Posterior cingulate gyrus (tissue), 11 donors: Measurements from ENCODE around the gene PTPRD.

Experiments
- DNase-seq, 10 donors: peaks; one replicate each; pipeline versions ENCODE4 v3.0.0 to v3.0.0-alpha.2; 2020 to 2021; ENCODE audit warnings: mixed read lengths in 3 of 10
- intact Hi-C: fragments of 100-400 bp; cut with DNase I; formaldehyde crosslinking; loops from one replicate; pipeline ENCODE4 v1.15.1; 2023

PTPRD gene

DNA sequence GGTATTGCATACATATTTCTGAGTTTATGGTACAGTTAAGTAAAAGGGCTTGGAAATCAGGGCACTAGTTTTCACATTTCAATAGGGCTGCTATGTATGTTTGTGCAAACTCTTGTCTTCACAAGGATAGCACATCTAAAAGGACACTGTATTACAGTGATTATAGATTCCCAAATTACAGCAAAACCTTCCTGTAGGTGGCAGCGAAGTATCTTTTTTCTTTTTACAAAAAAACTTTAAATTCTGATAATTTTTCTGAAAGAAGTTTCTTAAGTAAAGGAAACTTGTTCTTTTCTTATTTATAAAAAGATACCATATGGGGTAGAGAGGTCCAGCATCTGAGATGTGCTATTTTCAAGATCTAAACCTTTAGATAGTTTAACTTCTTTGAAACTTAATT, 337.8 kb downstream of the PTPRD start:
- intact Hi-C loops: no loop called here
- no peak for DNase-seq

DNA sequence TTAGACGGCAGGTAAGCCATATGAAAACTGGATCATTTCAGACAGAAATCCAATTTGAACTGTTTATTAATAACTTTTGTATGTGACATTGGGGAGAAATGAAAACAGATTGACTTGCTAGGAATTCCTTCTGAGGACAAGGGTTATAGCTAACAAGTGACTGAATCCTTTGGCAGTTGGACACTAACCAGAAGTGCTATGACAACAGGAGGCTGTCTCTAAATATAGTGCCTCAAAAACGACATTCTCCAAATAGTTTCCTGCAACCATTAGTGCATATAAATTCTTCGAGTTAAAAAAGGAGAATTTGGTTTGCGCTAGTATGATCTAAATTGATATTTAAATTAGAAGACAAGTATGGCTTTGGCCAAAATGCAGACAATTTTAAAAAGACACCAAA, 338.6 kb downstream of the PTPRD start:
- intact Hi-C loops: no loop called here
- no peak for DNase-seq

DNA sequence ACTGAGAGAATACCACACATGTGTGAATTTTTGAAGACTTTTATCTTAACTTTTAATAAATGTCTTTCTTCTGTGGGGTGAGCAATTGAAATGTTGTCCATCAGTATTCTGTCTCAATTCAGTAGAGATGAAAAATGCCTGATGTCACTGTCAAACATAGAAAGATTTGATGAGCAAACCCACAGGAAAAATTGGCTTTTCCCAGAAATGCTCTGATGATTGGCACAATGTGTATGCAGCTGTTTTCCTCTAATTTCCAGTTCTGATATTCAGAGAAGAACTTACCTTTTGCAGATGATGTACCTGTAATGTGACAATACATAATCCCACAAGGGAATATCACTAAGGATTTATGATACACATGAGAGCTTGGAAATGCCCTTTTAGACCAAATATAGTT, 340.0 kb downstream of the PTPRD start:
- intact Hi-C loops: no loop called here
- DNase-seq: no peak

- peak in 5 of 10 donors; percentile 10 to 59 (median 43) for DNase-seq
- intact Hi-C loops: loop anchor here (5.0 kb wide), 1 partner anchor 207 kb away; no protein-coding TSS in a partner anchor
Measured at GRCh38 chr9:10268531-10269485, 344.0 kb downstream of the PTPRD start.

DNA sequence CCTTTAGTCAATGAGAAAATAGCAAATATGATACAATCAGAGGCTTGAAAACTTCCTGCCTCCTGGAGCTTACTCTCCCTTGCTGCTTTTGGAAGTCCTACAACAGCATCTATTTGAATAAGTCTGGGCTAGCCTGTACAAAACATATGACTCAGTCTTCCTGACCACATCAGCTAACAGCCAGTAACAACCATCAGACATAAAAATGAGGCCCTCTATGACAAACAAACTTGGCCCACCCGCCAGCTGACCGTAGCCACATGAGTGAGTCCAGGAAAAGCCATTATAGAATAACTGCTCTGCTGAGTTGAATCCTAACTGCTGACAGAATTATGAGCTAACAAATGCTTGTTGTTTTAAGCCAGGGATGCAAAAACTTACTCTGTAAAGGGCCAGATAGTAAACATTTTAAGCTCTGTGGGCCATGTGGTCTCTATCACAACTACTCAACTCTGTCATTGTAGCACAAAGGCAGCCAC, 347.6 kb downstream of the PTPRD start:
- intact Hi-C loops: loop anchor here (5.0 kb wide), 1 partner anchor 203 kb away; no protein-coding TSS in a partner anchor
- DNase-seq: no peak

DNA sequence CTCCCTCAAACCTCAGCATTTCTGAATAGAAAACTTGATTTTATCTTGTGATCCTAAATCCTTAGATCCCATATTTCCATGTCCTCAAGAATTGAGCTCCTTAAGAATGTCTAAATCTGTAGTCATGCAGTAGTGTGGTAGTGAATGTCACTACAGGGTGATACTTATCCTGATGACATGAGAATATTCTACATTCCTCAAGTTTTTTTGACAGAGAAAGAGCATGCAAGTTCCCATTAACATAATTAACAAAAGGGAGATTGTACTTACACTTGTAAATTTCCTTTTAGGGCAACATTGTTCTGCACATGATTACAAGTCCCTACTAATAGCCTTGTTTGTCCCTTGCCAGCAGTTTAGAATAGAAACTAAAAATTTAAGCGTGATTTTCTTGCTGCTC, 352.3 kb downstream of the PTPRD start:
- intact Hi-C loops: no loop called here
- DNase-seq: no peak

DNA sequence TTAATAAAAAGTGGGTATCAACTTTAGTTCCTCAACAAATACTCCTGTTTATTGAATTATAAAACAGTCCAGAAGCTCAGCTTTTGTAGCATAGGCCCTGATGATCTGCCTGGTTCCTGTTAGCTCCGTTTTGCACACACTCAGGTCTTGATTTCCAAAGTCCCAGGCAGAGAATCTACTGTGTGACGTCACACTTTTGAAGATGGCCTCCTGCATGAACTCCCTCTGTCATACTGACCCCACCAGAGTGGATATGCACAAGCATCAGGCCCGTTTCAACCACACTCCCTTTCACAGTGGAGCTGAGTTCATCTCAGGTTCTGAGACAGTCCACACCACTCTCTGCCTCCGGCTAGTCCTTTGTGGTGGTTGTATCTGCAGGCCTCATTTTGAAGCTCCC, 353.1 kb downstream of the PTPRD start:
- DNase-seq: no peak
- intact Hi-C loops: no loop called here

DNA sequence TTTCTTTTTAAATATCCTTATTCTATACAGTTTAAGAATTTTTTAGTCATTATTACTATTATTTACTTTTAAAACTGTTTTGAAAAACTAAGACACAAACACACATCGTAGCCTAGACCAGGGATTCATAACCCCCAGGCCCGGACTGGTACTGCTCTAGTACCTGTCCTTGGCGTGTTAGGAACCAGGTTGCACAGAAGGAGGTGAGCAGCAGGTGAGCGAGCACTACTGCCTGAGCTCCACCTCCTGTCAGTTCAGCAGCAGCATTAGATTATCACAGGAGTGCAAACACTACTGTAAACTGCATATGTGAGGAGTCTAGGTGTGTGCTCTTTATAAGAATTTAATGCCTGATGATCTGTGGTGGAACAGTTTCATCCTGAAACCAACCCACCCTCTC, 357.0 kb downstream of the PTPRD start:
- intact Hi-C loops: no loop called here
- peak in 1 of 10 donors; percentile 54 for DNase-seq

- no peak for DNase-seq
- intact Hi-C loops: no loop called here
Measured at GRCh38 chr9:10254338-10254737, 358.5 kb downstream of the PTPRD start.

DNA sequence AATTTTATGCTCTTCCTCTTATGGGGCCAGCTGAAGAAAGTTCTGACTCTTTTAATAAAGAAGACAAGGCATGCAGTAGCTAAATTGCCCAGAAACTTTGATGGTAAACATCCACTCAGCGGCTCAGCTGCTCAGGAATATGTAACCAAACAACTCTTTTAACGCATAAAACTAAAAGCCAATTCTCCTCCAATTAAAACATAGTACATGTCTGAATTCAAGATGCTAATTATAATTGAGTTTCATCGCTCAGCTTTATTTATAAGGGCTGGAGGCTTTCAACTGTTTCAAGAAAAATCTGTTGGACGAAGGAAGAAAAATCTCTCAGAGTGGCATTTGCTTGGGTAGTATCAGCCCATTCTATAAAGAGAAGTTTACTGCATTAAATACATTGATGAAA, 359.5 kb downstream of the PTPRD start:
- DNase-seq: no peak
- intact Hi-C loops: no loop called here

DNA sequence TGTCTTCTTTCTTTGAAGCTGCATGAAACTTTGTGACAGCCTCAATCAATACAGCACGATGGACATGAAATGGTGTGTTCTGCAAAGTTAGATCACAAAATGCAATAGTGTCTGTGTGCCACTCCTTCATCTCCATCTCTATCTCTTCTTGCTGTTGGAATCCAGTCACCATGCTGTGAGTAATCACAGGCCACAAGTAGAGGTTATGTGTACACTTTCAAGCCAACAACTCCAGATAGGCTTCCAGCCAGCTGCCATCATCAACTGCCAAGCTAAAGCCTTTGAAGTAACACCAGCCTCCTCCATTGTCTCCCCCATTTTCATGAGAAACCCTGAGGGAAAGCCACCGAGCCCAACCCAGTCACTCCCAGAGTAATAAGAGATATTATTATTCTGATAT, 360.6 kb downstream of the PTPRD start:
- intact Hi-C loops: no loop called here
- DNase-seq: no peak

- intact Hi-C loops: no loop called here
Measured at GRCh38 chr9:10251490-10251889, 361.3 kb downstream of the PTPRD start.

DNA sequence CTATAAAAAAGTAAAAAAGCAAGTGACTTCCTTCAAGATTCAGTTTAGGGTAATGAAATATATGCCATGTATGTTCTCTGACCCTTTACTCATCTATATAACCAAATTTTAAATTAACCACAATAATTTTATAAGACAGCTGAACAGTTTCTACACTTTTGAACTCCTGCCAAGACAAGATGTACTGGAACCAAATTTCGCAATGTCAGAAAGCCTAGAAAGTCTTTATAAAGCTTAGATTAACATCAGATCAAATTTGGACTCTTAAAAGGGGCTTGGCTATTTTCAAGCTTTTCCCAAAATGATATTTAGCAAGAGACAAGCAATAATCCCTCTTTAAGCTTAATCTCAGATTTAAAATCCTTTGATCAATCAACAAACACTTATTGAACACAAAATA, 362.6 kb downstream of the PTPRD start:
- intact Hi-C loops: no loop called here
- no peak for DNase-seq

More at GRCh38 chr9:10251490-10251889, 361.3 kb downstream of the PTPRD start:
- no peak for DNase-seq

GRCh38 chr9:10248890-10249289, 363.9 kb downstream of the PTPRD start:
- intact Hi-C loops: no loop called here
- no peak for DNase-seq

- intact Hi-C loops: no loop called here
Measured at GRCh38 chr9:10242255-10242654, 370.5 kb downstream of the PTPRD start.

DNA sequence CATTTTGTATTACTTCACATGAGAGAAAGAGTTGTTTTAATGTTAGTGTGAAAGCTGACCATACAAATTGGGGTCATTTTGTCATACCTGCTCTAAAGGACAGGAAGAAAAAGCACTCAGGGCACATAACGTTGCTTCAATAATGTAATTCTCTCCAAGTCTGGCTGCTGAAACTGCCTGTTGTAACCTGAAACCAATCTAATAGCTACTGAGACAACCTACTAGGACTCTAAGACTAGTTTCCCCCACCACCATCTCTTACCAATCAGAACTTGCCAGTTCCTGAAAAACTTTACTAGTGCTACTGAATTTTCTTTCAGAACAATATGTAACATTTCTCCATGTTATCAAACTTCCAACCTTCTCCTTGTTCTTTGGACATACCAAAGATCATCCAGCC, 374.7 kb downstream of the PTPRD start:
- no peak for DNase-seq
- intact Hi-C loops: no loop called here

More at GRCh38 chr9:10242255-10242654, 370.5 kb downstream of the PTPRD start:
- DNase-seq: no peak

- intact Hi-C loops: no loop called here
- DNase-seq: no peak
Measured at GRCh38 chr9:10237584-10237983, 375.2 kb downstream of the PTPRD start.

DNA sequence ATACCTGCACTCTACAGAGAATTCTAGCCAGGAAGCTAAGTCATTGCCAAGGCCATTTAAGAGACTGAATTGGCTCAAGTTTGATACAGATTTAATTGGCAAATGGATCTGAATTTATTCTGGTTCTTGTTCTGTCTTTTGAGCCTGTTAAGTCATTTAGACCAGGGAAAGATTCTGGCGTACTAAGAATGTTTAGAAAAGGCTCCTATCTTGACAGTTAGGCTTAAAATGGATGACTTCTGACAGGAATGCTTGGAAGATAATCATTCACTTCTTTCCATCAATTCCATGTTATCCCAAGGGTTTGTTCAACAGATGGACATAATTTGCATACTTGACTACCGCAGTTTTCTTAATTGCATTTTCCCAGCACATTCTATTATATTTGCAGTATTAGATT, 376.6 kb downstream of the PTPRD start:
- intact Hi-C loops: no loop called here
- no peak for DNase-seq

DNA sequence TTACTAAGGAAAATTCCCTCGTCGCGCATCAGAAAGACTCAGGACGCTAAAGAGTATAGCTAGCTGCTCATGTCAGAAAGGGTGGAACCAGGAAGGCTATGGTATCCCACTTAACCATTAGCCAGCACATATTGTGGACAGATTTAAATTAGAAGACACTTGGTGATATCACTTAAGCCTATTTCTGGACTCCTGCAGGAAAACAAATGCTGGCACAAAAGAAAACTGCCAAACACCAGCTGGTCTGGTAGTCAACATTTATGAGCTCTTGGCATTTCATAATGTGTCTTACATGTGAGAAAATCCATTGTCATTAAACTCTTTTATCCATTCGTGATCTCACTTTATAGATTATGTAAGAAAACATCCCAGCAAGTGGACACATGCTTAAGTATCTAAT, 377.4 kb downstream of the PTPRD start:
- no peak for DNase-seq
- intact Hi-C loops: no loop called here

- intact Hi-C loops: no loop called here
- DNase-seq: peak in 2 of 10 donors; percentile 13 to 61
Measured at GRCh38 chr9:10232352-10232930, 380.4 kb downstream of the PTPRD start.

DNA sequence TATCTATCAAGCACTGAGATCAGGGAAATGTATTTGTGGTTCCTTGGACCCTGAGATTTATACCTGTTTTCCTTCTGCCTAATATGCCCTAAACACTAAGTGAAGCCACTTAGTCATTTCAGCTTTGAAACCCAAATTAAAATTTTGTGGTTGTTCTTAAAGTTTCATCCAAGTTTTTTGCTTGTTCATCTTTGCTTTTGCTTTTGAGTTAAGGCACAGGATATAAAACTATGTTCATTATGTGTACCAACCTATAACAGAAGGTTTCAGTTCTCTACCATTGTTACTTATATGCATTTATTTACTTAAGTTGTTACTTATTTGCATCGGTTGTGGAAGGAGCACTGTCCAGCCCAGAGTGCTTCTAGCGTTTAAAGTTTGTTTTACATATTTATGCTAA, 382.3 kb downstream of the PTPRD start:
- DNase-seq: no peak
- intact Hi-C loops: no loop called here

DNA sequence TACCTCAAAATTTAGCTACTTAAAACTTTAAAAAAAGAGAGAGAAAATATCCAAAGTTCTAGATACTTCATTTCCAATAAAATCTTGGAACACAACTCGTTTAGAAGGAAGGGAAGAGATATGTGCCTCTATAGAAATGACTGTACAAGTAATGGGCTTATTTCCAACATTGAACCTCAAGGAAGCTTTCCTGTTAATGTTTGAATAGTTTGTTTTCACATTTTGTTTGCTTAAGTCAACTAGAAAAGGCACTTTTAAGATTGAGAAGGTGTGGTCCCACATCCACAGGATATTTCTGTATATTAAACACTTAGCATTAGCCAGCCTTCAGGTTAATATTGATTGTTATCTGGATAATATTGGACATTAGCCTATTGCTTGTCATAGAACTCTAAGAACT, 384.7 kb downstream of the PTPRD start:
- DNase-seq: no peak
- intact Hi-C loops: no loop called here
